Measurements from ENCODE around the gene APBB2.

APBB2 gene

GRCh38 chr4:40881851-40882250 lies 332.5 kb downstream of the APBB2 start:
- DNase-seq: no peak

GRCh38 chr4:40881096-40881495 lies 333.2 kb downstream of the APBB2 start:
- DNase-seq: no peak

GRCh38 chr4:40878548-40879055 lies 335.7 kb downstream of the APBB2 start:
- DNase-seq: no peak

- no peak for DNase-seq
Observed at GRCh38 chr4:40877081-40877480, 337.3 kb downstream of the APBB2 start.

GRCh38 chr4:40875507-40876150 lies 338.7 kb downstream of the APBB2 start:
- no peak for DNase-seq

- DNase-seq: no peak
Observed at GRCh38 chr4:40874901-40875300, 339.4 kb downstream of the APBB2 start.

GRCh38 chr4:40874331-40874730 lies 340.0 kb downstream of the APBB2 start:
- no peak for DNase-seq

GRCh38 chr4:40871695-40872250 lies 342.6 kb downstream of the APBB2 start:
- no peak for DNase-seq

- no peak for DNase-seq
Observed at GRCh38 chr4:40870150-40870549, 344.2 kb downstream of the APBB2 start.

- DNase-seq: no peak
Observed at GRCh38 chr4:40865696-40866095, 348.6 kb downstream of the APBB2 start.

DNA sequence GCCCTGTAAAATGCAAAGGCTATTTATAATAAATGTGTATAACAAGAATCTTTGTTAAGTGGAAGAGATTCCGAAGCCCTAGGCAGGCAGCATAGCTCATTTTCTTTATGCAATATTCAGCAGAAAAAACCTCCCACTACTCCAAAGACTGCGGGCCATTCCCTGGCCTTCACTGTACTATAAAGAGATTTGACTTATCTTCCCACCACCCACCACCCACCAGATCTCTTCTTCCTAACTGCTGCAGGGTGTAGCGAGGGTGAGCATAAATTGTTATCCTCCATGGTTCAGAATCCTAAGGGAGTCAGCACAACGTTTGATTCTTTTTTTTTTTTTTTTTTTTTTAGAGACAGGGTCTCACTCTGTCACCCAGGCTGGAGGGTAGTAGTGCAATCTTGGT lies 349.8 kb downstream of the APBB2 start:
- no peak for DNase-seq

DNA sequence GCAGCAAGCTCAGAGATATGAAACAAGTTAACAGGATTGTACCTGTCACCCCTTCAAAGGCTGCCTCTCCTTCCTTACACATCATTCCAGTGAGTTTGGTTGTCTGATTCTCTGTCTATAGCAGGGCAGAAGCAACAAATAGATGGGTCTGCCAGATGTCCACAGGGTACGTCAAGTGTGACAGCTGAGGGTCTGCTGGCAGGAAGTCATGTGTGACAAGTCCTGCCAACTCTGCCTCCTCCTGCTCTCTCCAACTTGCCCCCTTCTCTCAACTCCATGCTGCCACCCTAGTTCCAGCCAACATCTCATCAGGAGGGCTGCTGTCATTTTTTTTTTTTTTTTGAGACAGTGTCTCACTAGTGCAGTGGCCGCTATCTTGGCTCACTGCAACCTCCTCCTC lies 355.4 kb downstream of the APBB2 start:
- no peak for DNase-seq

DNA sequence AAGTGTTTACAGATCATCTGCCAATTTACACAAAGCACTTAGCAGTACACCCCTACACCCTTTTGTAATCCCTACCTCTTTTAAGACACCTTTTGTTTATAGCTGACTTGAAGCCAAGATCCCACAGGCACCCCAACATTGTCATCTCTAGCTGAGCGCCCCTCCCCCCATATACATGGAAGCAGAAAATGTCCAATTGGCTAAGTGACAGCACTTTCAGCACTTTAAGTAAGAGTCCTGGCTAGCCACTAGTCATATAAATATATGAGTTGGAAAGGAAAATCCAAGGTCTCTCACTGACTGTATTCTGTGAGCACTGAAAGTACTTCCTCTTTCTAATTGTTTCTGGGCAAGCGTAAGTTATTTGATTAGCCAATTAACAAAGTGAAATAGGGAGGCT lies 356.4 kb downstream of the APBB2 start:
- DNase-seq: peak; percentile 60

DNA sequence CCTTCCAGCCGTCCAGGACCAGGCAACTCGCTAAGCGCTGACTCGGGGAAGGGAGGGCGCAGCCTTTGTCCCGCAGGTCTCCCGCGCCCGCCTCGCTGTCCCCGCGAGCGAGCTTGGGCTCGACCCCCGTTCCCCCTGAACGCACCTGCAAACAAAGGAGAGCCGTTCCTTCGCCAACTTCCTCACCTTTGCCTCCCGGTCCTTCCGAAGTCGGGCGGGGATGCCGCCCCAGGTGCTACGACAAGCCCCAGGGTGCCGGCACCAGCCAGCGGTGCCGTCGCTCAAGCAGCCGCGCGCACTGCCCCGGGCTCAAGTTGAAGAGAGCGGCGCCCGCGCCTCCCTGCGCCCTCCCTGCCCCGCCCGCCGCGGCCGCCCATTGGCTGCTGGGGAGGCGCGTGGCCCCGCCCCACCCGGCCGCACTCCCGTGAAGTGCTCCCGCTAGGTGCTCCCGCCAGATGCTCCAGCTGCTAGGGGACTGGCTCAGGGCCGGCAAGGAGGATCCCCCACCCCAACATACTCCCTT lies 357.4 kb downstream of the APBB2 start:
- peak; percentile 55 for DNase-seq

DNA sequence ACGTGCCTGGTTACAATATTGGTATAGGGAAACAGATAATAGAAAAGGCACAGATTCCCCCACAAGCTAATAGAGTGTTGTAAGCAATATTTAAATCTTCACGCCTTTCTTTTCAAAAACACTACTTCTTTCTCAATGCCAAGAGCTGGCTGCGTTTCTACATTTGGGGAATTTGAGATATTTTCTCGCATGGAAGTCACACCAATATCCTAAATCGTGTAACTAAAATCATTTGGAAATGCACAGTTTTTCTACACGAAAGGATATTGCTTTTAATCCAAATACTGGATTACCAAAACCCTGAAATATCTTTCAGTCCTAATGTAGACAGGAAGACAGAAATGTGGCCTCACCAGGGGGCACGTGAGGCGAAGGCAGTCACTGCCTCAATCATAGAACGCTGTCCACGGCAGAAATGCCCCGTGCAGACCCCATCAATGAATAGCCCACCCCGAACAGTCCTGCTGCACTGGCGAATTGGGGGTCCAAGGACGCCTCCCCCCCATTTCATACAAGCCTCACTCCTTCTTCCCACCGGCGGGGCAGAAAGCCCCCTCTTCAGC lies 358.0 kb downstream of the APBB2 start:
- DNase-seq: peak; percentile 22

DNA sequence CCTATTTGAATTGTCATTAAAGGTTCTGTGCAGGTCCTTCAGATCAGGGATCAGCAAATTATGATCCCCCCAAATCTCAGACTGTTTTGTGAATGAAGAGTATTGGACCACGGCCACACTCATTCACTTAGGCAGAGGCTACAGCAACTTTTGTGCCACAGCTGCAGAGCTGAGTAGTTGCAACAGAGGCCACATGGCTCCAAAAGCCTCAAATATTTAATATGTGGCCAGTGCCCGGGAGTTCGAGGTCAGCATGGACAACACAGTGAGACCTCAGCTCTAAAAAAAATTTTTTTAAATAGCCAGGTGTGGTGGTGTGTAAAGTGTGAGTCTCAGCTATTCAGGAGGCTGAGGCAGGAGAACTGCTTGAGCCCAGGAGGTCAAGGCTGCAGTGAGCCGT lies 363.8 kb downstream of the APBB2 start:
- DNase-seq: no peak

GRCh38 chr4:40848940-40849339 lies 365.4 kb downstream of the APBB2 start:
- DNase-seq: no peak

DNA sequence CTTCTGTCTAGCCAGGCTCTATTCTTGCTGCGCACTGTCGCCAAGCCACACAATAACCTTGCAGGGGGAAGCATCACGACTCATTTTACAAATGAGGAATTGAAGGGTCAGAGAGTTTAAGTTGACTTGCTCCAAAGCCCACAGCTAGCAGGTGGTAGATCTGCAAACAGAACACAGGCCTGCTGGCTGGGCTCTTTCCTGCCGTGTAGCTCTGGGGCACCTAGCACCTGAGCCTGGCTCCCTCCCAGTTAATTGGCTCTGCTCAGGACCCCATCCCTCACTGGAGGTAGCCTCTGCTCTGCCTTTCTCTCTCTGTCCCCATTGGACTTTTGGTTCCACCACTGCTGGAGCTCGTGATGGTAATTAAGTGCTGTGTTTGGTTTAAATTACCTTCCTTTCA lies 366.1 kb downstream of the APBB2 start:
- no peak for DNase-seq

GRCh38 chr4:40846532-40846931 lies 367.8 kb downstream of the APBB2 start:
- DNase-seq: no peak

DNA sequence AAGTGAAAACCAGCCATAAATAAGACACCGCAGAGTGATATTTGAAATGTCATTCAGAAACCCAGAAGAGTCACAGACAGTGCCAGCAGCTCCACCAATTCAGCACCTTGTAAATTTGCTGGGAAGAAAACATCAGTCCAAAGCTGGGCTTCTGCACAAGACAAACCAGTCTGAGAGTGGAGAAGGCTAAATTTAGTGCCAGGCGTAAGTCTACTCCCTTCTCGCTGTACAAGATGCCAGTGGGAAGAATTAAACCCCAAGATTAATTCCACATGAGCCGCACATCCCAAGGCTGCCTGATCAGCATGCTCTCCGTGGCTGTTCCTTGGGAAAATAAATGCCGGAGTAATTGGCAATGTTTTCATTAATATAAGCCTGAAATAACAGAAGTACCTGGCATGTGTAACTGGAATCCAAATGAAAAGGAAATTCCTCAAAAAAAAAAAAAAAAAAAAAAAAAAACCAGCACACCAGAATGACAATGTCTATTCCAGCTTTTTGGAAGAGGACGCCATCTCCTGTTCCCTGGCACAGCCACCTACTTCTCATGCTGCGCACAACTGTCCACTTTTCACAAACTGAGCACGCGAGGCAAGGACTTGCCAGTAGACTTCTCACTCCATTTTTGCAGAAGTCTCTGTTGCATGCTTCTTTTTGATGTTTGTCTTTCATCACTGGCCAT lies 369.0 kb downstream of the APBB2 start:
- DNase-seq: peak; percentile 26

- DNase-seq: no peak
Observed at GRCh38 chr4:40844261-40844660, 370.1 kb downstream of the APBB2 start.

DNA sequence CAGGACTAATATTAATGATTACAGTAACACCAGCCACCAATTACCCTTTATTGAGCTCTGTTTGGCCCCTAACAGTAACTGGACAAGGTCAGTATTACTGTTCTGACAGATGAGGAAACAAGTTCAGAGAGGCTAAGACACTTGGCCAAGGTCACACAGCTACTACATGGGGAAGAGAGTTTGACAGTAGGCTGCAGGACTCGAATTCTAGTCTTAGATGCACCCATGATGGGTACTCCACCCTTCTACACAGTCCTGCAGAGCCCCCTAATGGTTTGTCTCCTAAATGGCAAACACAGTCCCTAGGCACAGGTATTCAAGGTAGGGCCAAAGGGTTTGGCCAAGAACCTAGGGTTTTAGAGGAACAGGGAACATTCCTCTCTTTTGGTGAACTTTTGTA lies 370.6 kb downstream of the APBB2 start:
- peak; percentile 47 for DNase-seq

GRCh38 chr4:40842725-40843423 lies 371.5 kb downstream of the APBB2 start:
- DNase-seq: no peak
